ENCODE data around the gene ZNF529. TPM values are rescaled to one million over a fixed set of nuclear protein-coding genes. Genes with fewer than 3 reads are reported as not detected.
"Not testable (repeated sequence)": the region's sequence is repeated elsewhere in the genome, so short reads cannot be mapped to it uniquely, and the experiment has no call there.

The ZNF529 gene
- total and polyA plus RNA-seq, 2 donors (not counting 1 experiment from before 2014, with no cell fraction given): 11.1 to 33.2 TPM

DNA sequence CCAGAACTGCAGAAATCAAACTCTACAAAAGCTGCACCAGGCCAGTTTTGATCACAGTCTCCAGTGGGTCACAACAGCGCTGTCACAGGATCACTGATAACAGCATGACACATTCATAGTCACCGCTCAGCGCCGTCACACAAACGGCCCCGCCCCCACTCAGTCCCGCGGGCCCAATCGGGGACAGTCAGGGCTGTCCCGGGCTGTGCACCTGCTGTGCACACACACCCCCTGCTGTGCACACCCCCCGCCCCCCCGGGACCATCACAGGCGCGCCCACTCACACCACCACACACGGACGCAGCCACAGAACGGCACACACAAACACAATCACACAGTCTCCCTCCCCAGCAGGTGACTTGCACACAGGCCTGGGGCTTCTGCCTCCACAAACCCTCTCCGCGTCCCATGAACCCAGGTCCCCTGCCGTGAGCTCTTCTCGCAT, 31.6 kb upstream of the ZNF529 start:
- no peaks in the 10 kb centered on the region for H4K20me1 ChIP-seq (ENCODE audit: control insufficient read depth, insufficient read depth, low read length, poor library complexity, severe bottlenecking)
- ATAC-seq (ENCODE audit: low read depth): peak; percentile 91
- H3K27ac Mint-ChIP-seq: peak overlapping the region; percentile 96
- TF ChIP-seq, protein P1, sequence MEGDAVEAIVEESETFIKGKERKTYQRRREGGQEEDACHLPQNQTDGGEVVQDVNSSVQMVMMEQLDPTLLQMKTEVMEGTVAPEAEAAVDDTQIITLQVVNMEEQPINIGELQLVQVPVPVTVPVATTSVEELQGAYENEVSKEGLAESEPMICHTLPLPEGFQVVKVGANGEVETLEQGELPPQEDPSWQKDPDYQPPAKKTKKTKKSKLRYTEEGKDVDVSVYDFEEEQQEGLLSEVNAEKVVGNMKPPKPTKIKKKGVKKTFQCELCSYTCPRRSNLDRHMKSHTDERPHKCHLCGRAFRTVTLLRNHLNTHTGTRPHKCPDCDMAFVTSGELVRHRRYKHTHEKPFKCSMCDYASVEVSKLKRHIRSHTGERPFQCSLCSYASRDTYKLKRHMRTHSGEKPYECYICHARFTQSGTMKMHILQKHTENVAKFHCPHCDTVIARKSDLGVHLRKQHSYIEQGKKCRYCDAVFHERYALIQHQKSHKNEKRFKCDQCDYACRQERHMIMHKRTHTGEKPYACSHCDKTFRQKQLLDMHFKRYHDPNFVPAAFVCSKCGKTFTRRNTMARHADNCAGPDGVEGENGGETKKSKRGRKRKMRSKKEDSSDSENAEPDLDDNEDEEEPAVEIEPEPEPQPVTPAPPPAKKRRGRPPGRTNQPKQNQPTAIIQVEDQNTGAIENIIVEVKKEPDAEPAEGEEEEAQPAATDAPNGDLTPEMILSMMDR (IDR thresholded peaks at IDR 0.05): no peak
- TF ChIP-seq EZH2 (IDR thresholded peaks at IDR 0.05; ENCODE audit: borderline replicate concordance, insufficient read depth, low read depth, low read length, poor library complexity, severe bottlenecking): no peak
- H3K4me3 Mint-ChIP-seq: peak overlapping the region; percentile 97
- peak overlapping the region; percentile 94 to 98 for H3K27ac ChIP-seq (ENCODE audit: low read length in 2 of 2)
- peak overlapping the region; percentile 85 for H2AFZ ChIP-seq (ENCODE audit: insufficient read depth, low read depth, low read length, poor library complexity, severe bottlenecking)
- intact Hi-C loops (cut with micrococcal nuclease): loop anchor here (1.0 to 2.0 kb wide), 4 partner anchors 31 to 83 kb away; partner anchors contain the start of genes ZNF260, ZNF461, ZNF529 and ZNF567
- H3K9me3 Mint-ChIP-seq (ENCODE audit: insufficient read depth): no peaks in the 10 kb centered on the region
- POLR2A ChIA-PET: interaction anchor here (1.0 to 1.8 kb wide), 5 partner anchors 31 to 864 kb away, joined by 3 to 10 read pairs (median 4); partner anchors contain the start of genes ZFP14, ZNF260, ZNF345 and ZNF529
- no peaks in the 10 kb centered on the region for H3K36me3 ChIP-seq (replicated peaks in 1 of 2; ENCODE audit: control extremely low read depth in 1 of 2, control insufficient read depth in 1 of 2, extremely low read depth in 1 of 2, insufficient read depth in 2 of 2, low read length in 1 of 2)
- no peaks in the 10 kb centered on the region for H3K27me3 Mint-ChIP-seq
- H3K27me3 ChIP-seq (replicated peaks in 1 of 4; ENCODE audit: control extremely low read depth in 1 of 4, control insufficient read depth in 3 of 4, insufficient read depth in 4 of 4, low read length in 3 of 4): no peaks in the 10 kb centered on the region
- WGBS (ENCODE audit: insufficient coverage): under 1% methylated on average over 21 of the region's 21 CpGs
- H3K9me3 ChIP-seq (ENCODE audit: control extremely low read depth in 1 of 3, control insufficient read depth in 2 of 3, insufficient read depth in 1 of 3, low read length in 2 of 3): peaks cover 0 to 3% (median 0%) of the 10 kb centered on the region in 3 donors
- peaks cover 34% of the 10 kb centered on the region for H3K79me2 ChIP-seq (ENCODE audit: control insufficient read depth, insufficient read depth, low read length)
- peaks cover 24% of the 10 kb centered on the region for H3K4me1 Mint-ChIP-seq
- H3K4me3 ChIP-seq (ENCODE audit: control extremely low read depth in 1 of 5, extremely low read depth in 1 of 5, insufficient read depth in 1 of 5, low read depth in 2 of 5, low read length in 4 of 5): peak overlapping the region; percentile 24 to 96 (median 91)
- peak overlapping the region; percentile 78 for H3K4me2 ChIP-seq (replicated peaks; ENCODE audit: low read depth, low read length, poor library complexity, severe bottlenecking)
- peak overlapping the region; percentile 82 for H3K9ac ChIP-seq (ENCODE audit: low read length)
- DNase-seq: peak; percentile 92
- H3K4me1 ChIP-seq (ENCODE audit: control insufficient read depth in 2 of 2, insufficient read depth in 2 of 2, low read length in 2 of 2): peaks cover 12 to 16% of the 10 kb centered on the region in 2 donors
- CTCF ChIA-PET: interaction anchor here (1.1 to 1.2 kb wide), 3 partner anchors 12 to 115 kb away, joined by 3 to 4 read pairs (median 4); partner anchors contain the start of genes ZNF260 and ZNF566

DNA sequence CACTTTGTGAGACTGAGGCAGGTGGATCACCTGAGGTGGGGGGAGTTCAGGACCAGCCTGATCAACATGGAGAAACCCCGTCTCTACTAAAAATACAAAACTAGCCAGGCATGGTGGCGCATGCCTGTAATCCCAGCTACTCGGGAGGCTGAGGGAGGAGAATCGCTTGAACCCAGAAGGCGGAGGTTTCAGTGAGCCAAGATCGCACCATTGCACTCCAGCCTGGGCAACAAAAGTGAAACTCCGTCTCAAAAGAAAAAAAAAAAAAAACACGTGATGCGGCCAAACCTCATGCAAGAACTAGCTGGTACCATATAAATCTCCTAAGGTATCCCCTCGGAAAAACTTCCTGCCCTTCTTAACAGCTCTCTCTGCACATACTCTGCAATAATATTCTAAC, 29.6 kb upstream of the ZNF529 start:
- H3K9me3 ChIP-seq (ENCODE audit: control extremely low read depth in 1 of 3, control insufficient read depth in 2 of 3, insufficient read depth in 1 of 3, low read length in 2 of 3); H3K27ac Mint-ChIP-seq; H3K9ac ChIP-seq (ENCODE audit: low read length); ATAC-seq (ENCODE audit: low read depth); H3K27me3 Mint-ChIP-seq; H3K9me3 Mint-ChIP-seq (ENCODE audit: insufficient read depth); H4K20me1 ChIP-seq (ENCODE audit: control insufficient read depth, insufficient read depth, low read length, poor library complexity, severe bottlenecking); H2AFZ ChIP-seq (ENCODE audit: insufficient read depth, low read depth, low read length, poor library complexity, severe bottlenecking); intact Hi-C loops (cut with micrococcal nuclease); H3K27me3 ChIP-seq (replicated peaks in 1 of 4; ENCODE audit: control extremely low read depth in 1 of 4, control insufficient read depth in 3 of 4, insufficient read depth in 4 of 4, low read length in 3 of 4); POLR2A ChIA-PET; H3K27ac ChIP-seq (ENCODE audit: low read length in 2 of 2); CTCF ChIA-PET; H3K4me3 ChIP-seq (ENCODE audit: control extremely low read depth in 1 of 5, extremely low read depth in 1 of 5, insufficient read depth in 1 of 5, low read depth in 2 of 5, low read length in 4 of 5); DNase-seq; H3K36me3 ChIP-seq (replicated peaks in 1 of 2; ENCODE audit: control extremely low read depth in 1 of 2, control insufficient read depth in 1 of 2, extremely low read depth in 1 of 2, insufficient read depth in 2 of 2, low read length in 1 of 2); H3K4me2 ChIP-seq (replicated peaks; ENCODE audit: low read depth, low read length, poor library complexity, severe bottlenecking); H3K4me3 Mint-ChIP-seq: not testable (repeated sequence)
- 100% methylated on average over 5 of the region's 10 CpGs for WGBS (ENCODE audit: insufficient coverage)
- H3K4me1 Mint-ChIP-seq: peaks cover 24% of the 10 kb centered on the region
- Histone ChIP-seq H3K4me1 (ENCODE audit: control insufficient read depth in 2 of 2, insufficient read depth in 2 of 2, low read length in 2 of 2) (peaks cover 12 to 16% of the 10 kb centered on the region in 2 donors), H3K79me2 (ENCODE audit: control insufficient read depth, insufficient read depth, low read length) (peaks cover 52% of the 10 kb centered on the region)
